BE2C (cell line): Measurements from ENCODE around the gene BICRA.

Experiments used
- DNase-seq: peaks from one replicate; pipeline ENCODE4 v3.0.0-alpha.2; 2020
- H3K27me3 ChIP-seq: fragments of 250-450 bp; sonication (Bioruptor Pico); 2 replicates; pipeline ENCODE4 v1.5.1; 2020; ENCODE audit warnings: mild to moderate bottlenecking
- H3K36me3 ChIP-seq: fragments of 250-450 bp; sonication (Bioruptor Pico); 2 replicates; pipeline ENCODE4 v1.5.1; 2020; ENCODE audit warnings: mild to moderate bottlenecking
- H3K4me1 ChIP-seq: fragments of 250-450 bp; sonication (Bioruptor Pico); 2 replicates; pipeline ENCODE4 v1.5.1; 2020
- H3K4me3 ChIP-seq: 2 replicates; pipeline ENCODE4 v1.5.1; 2011; ENCODE audit warnings: low read depth, low read length
- H3K9me3 ChIP-seq: fragments of 250-450 bp; sonication (Bioruptor Pico); 2 replicates; pipeline ENCODE4 v1.5.1; 2020
- TF ChIP-seq, protein P1 (sequence below): IDR thresholded peaks from 2 replicates; pipeline ENCODE4 v1.5.1; 2012; ENCODE audit warnings: mild to moderate bottlenecking, low read depth, low read length

The BICRA gene

DNA sequence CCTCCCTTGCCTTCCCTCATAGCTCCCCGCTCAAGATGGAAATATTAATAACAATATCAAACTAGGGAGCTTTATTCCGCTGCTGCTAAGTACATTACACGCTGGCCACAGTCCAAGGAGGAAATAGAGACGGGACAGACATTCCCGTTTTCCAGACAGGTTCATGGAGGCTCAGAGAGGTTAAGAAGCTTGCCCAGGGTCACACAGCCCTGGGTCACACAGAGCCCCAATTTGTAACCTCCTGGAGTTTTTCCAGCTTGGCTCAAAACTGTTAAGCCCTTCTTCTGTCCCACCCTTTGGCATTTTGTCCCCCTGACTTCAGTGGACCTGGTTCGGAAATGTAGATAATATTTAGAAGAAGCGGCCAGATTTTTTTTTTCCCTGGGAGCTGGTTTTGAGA, 2.0 kb downstream of the BICRA start:
- no peaks in the 10 kb centered on the region; the same call in 1 of the 2 replicates for H3K4me1 ChIP-seq
- H3K4me3 ChIP-seq: no peak overlapping the region; the same call in 1 of the 2 replicates
- H3K9me3 ChIP-seq: no peaks in the 10 kb centered on the region
- DNase-seq: no peak
- TF ChIP-seq, protein P1, sequence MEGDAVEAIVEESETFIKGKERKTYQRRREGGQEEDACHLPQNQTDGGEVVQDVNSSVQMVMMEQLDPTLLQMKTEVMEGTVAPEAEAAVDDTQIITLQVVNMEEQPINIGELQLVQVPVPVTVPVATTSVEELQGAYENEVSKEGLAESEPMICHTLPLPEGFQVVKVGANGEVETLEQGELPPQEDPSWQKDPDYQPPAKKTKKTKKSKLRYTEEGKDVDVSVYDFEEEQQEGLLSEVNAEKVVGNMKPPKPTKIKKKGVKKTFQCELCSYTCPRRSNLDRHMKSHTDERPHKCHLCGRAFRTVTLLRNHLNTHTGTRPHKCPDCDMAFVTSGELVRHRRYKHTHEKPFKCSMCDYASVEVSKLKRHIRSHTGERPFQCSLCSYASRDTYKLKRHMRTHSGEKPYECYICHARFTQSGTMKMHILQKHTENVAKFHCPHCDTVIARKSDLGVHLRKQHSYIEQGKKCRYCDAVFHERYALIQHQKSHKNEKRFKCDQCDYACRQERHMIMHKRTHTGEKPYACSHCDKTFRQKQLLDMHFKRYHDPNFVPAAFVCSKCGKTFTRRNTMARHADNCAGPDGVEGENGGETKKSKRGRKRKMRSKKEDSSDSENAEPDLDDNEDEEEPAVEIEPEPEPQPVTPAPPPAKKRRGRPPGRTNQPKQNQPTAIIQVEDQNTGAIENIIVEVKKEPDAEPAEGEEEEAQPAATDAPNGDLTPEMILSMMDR: no peak
- H3K27me3 ChIP-seq: no peaks in the 10 kb centered on the region
- no peaks in the 10 kb centered on the region; the same call in 1 of the 2 replicates for H3K36me3 ChIP-seq

GRCh38 chr19:47613165-47614020, 4.5 kb downstream of the BICRA start:
- Histone ChIP-seq H3K9me3 (no peaks in the 10 kb centered on the region), H3K4me1 (no peaks in the 10 kb centered on the region; the same call in 1 of the 2 replicates), H3K4me3 (no peak overlapping the region), H3K36me3 (no peaks in the 10 kb centered on the region; the same call in 1 of the 2 replicates), H3K27me3 (no peaks in the 10 kb centered on the region)
- TF ChIP-seq, protein P1: no peak
- DNase-seq: peak; percentile 44

DNA sequence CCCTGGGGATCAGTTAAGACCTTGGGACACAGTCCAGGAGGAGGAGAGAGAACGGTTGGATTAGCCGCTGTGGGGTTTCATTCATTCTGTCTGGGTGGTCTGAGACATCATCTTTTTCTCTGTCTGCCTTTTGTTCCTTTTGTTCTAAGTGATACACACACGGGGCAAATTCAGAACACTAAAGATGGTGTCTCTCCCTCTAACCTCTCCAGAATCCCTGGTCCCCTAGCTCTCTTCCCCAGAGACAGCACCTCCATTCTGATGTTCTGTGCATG, 5.0 kb downstream of the BICRA start:
- Histone ChIP-seq H3K4me3 (no peak overlapping the region), H3K27me3 (no peaks in the 10 kb centered on the region), H3K4me1 (no peaks in the 10 kb centered on the region; the same call in 1 of the 2 replicates)

DNA sequence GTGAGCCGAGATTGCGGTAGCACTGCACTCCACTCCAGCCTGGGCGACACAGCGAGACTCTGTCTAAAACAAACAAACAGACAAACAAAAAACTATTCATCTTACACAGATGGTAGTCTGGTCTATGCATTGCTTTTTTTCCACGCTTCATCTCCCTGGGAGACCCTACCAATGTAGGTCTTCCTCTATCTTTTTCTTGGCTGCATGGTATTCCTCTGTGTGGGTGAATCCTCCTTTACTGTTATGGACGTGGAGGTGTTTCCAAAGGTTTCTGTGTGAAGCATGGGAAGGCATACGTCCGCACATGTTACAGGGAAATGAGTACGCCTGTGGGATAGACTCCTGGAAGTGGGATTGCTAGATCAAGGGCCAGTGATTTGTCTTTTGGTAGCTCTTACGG, 5.6 kb downstream of the BICRA start:
- Histone ChIP-seq H3K9me3 (no peaks in the 10 kb centered on the region), H3K4me3 (no peak overlapping the region), H3K36me3 (no peaks in the 10 kb centered on the region; the same call in 1 of the 2 replicates), H3K27me3 (no peaks in the 10 kb centered on the region), H3K4me1 (no peaks in the 10 kb centered on the region; the same call in 1 of the 2 replicates)
- TF ChIP-seq, protein P1: no peak
- DNase-seq: no peak

More for the DNA sequence above, 5.0 kb downstream of the BICRA start:
- TF ChIP-seq, protein P1: no peak
- no peaks in the 10 kb centered on the region for H3K9me3 ChIP-seq
- no peaks in the 10 kb centered on the region; the same call in 1 of the 2 replicates for H3K36me3 ChIP-seq
- DNase-seq: no peak

DNA sequence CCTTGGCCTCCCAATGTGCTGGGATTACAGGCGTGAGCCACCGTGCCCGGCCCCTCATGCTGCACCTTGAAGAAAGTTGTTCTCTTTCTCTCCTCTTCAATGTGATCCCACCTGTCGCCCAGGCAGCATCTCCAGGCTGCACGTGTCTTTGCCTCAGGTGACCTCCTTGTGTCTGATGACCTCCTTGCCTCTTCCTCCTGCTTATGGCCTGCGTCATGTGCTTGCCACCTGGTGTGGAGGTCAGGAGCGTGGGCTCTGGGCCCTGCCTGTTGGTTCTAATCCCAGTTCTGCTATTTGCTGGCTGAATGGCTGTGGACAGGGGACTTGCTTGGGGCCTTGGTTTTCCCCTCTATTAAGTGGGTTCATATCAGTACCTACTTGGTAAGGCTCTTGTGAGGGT, 6.3 kb downstream of the BICRA start:
- no peak for DNase-seq
- no peak overlapping the region for H3K4me3 ChIP-seq
- H3K36me3 ChIP-seq: no peaks in the 10 kb centered on the region; the same call in 1 of the 2 replicates
- H3K9me3 ChIP-seq: no peaks in the 10 kb centered on the region
- H3K4me1 ChIP-seq: no peaks in the 10 kb centered on the region; the same call in 1 of the 2 replicates
- TF ChIP-seq, protein P1: no peak
- no peaks in the 10 kb centered on the region for H3K27me3 ChIP-seq

- no peaks in the 10 kb centered on the region for H3K27me3 ChIP-seq
- H3K4me1 ChIP-seq: no peaks in the 10 kb centered on the region; the same call in 1 of the 2 replicates
- no peaks in the 10 kb centered on the region; the same call in 1 of the 2 replicates for H3K36me3 ChIP-seq
- TF ChIP-seq, protein P1: no peak
- no peak overlapping the region for H3K4me3 ChIP-seq
- no peak for DNase-seq
- H3K9me3 ChIP-seq: no peaks in the 10 kb centered on the region
Measured at GRCh38 chr19:47615714-47616113, 6.8 kb downstream of the BICRA start.
